Astrocyte (in vitro differentiated cells and primary cell): Measurements from ENCODE around the gene ANTXR2.

Experiments
- CTCF ChIP-seq: IDR thresholded peaks from 2 replicates; pipeline ENCODE4 v1.5.1; 2011; ENCODE audit warnings: low read depth, mild to moderate bottlenecking, inconsistent platforms, low read length, moderate library complexity; ENCODE audit not compliant: insufficient read depth
- EZH2 ChIP-seq: IDR thresholded peaks from 2 replicates; pipeline ENCODE4 v1.6.1; 2012; ENCODE audit warnings: mild to moderate bottlenecking, low read length, inconsistent platforms; ENCODE audit not compliant: insufficient read depth

GRCh38 chr4:79865201-79865597 is 207.8 kb downstream of the ANTXR2 start:
- TF ChIP-seq CTCF (no peak), EZH2 (no peak)
